GM03348 (cell line): ENCODE data around the gene SERPINA3.

Source experiments
- DNase-seq: peaks from one replicate; pipeline ENCODE4 v3.0.0; 2012; ENCODE audit warnings: low spot score

SERPINA3 gene

DNA sequence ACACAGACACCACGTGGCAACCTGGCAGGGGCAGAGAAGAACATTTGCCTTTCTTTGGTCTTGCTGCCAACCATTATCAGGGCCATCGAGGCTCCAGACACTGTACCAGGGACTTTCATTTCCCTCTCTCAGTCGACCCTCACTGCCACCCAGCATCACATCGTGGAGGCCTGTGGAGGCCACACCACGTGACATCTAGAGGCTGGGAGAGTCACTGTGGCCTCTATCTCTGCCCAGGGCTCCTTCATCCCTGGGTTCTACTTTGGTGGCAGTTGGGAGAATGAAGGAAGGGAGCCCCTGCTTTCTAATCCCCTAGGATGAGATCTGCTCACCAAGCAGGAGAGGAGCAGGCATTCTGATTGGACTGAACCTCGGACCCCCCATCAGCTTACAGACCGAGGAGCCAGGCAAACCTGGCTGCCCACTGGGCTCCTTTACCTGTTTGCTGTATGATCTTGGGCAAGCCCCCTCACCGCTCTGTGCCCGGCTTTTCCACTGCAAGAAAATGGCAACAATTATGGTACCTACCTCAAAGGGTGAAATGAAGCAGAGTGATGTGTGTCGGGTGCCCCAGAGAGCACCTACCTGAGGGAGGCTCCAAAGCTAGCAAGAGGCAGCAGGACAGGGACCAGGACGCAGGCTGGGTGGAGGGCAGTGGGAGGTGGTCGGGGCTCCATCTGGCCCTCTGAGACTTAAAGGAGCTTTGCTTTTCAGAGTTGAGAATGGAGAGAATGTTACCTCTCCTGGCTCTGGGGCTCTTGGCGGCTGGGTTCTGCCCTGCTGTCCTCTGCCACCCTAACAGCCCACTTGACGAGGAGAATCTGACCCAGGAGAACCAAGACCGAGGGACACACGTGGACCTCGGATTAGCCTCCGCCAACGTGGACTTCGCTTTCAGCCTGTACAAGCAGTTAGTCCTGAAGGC, 1.8 kb downstream of the SERPINA3 start:
- DNase-seq = no peak

DNA sequence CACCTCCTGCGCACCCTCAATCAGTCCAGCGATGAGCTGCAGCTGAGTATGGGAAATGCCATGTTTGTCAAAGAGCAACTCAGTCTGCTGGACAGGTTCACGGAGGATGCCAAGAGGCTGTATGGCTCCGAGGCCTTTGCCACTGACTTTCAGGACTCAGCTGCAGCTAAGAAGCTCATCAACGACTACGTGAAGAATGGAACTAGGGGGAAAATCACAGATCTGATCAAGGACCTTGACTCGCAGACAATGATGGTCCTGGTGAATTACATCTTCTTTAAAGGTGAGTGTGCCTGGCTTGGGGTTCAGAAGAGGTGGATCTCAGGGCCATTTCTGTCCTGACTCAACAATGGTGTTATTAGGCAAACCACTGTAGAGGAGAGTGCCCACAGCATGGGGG, 2.6 kb downstream of the SERPINA3 start:
- no peak for DNase-seq

DNA sequence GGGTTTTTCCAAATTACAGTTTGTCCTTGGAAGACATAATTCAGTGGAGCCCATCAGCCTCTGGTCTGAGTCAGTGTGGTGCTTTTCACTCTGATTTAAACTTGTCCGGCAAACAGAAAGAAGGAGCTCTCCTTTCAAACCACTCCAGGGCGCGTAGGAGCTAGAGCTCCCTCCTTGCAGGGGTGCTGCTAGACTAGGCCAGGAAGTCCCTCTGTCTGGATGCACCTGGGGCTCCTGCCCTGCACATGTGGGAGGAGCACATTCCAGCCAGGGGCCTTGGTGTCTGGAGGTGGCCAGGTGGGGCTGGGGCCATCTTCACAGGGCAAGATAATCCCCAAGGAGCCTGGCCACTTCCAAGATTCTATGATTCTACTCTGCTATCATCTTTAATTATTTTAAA, 3.1 kb downstream of the SERPINA3 start:
- no peak for DNase-seq

DNA sequence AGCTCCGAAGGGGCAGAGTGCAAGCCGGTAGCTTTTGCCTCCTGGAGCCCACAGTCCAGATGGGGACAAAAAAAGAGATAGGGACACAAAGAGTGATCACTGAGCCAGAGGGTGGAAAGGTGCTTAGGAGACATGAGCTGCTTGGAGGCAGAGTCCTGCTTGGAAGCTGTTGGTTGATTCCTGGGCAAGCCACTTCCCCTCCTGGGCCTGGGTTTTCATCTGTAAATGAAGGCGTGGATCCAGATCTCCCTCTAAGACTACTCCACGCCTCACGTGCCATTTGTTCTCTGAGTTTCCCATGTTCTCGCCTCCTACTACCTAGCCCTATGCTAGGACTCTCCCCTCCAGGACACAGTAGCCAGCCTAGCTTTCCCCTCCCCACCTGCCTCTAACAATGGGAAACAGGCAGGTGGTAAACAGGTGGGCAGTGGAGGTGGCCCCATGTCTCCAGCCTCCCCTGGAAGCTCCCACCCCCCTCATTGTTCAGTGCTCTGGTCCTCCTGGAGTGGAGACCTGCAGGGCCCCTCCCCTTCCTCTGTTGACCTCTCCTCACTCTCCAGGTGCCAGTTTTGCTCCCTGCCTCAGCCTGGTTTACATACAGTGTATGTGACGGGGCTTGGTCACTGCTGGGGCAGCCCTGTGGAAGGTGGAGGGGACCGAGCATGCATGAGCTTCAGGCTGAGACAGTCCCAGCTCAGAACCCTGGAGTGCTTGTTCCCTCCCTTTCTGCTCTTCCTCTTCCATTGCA, 3.8 kb downstream of the SERPINA3 start:
- no peak for DNase-seq

DNA sequence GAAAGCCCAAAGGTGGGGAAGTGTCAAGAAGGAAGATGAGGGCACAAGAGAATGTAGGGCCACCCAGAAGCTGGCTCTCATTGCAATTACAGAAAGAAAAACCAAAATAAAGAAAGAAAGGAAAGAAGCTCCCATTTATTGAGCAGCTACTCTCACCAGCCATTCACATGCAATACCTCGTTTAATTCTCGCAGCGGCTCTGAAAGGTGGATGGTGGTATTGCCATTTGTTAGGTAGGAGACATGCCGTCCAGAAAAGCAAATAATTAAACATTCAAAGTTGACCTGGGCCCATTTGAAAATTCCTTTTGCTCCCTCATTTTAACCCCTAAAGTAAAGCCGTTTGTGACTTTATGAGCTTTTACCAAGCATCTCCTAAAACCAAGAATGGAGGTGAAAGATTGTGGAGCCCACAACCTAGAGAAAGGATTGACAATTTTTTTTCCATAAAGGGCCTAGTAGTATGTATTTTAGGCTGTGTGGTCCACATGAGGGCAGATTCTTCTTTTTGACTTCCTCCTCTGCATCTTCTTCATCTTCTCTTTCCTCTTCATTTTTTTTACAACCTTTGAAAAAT, 5.3 kb downstream of the SERPINA3 start:
- no peak for DNase-seq

DNA sequence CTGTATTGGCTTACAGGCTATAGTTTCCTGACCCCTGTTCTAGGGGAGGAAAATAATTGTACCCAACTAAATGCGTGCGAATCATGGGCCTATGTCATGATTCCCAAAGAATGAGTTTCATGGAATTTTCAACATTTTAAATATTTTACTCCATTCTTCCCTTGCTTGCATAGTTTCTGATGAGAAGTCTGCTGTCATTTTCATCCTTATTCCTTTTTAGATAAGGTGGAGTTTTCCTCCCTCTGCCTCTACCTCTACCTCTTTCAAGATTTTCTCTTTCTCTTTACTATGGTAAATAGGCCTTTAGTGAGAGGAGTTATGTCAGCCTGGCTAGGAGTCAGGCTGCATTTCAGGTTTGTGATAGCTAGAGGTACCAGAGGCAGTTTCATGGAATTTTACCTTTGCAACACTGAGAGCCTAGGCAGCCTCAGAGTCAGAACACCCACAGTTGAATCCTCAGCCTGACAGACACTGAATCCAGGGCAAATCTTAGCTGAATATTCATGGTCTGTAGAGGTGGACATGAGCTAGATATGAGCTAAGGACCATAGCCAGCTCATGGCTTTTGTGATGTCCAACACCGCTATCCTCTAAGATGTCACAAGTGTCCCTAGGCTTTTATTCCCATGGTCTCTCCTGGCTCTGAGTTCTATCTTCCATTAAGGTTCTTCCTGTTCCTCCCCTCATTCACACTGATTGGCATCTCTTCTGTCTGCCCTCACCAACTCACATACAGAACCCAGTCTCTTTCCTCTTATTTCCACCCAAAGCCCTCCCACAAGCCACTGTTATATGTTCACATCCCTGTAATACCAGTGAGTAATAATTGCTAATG, 6.0 kb downstream of the SERPINA3 start:
- DNase-seq = no peak

DNA sequence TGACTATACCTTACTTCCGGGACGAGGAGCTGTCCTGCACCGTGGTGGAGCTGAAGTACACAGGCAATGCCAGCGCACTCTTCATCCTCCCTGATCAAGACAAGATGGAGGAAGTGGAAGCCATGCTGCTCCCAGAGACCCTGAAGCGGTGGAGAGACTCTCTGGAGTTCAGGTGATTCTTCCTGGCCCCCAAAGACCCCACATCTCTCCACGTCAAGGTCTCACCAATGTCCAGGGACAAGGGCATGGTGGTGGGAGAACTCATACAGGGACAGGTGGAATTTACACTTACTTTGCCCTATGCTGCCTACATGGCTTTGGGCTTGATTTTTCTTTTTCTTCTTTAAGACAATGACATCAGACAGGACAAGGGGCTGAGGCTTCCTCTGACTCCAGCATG, 7.1 kb downstream of the SERPINA3 start:
- DNase-seq = no peak

DNA sequence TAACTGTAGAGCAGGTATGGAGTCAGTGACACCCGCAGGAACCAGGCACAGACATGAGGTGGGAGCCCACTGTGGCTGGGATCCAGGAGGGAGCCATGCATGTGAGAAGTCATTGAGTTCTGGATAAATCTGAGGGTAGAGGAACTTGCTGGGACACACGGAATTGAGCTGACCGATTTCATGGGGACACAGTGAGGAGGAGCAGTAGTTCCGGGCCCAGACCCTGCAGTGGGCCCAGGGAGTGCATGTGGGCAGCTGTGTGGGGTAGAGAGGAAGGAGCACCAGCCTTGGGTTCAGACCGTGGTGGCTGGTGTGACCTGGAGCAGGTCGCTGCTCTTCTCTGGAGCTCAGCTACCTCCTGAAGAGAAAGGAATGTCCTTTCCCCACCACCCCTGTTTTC, 8.4 kb downstream of the SERPINA3 start:
- DNase-seq = no peak

DNA sequence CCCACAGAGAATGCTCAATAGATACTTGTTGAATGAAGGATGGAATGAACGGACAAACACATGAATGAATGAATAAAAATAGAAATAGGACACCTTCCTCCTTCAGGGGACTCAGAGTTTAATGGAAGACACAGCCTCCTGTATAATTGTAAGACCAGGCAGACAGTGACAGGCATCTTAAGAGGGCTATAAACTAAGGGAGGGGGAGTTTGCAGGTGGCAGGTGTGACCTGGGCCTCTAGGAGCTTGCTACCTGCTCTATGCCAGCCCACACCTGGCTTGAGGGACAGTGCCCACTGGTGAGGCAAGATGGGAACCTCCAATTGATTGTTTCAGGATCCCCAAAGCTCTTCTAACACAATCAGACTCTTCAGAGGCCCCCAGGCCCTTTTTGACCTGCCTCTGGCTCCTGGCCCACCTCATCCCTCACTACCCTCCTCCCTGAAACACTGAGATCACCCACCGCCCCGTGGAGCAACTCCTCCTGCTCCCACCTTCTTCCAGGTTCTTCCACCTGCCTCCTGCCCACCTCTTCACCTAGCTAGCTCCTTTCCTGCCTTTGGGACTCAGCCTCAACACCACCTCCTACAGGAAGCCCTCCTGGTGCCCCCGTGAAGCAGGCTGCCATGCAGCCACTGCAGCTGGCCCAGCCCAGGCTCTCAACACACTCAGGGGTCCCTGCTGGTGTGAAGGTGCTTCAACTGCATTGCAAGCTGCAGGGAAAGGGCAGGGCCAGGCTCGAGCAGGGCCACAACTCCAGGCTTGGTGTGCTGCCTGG, 9.4 kb downstream of the SERPINA3 start:
- no peak for DNase-seq

DNA sequence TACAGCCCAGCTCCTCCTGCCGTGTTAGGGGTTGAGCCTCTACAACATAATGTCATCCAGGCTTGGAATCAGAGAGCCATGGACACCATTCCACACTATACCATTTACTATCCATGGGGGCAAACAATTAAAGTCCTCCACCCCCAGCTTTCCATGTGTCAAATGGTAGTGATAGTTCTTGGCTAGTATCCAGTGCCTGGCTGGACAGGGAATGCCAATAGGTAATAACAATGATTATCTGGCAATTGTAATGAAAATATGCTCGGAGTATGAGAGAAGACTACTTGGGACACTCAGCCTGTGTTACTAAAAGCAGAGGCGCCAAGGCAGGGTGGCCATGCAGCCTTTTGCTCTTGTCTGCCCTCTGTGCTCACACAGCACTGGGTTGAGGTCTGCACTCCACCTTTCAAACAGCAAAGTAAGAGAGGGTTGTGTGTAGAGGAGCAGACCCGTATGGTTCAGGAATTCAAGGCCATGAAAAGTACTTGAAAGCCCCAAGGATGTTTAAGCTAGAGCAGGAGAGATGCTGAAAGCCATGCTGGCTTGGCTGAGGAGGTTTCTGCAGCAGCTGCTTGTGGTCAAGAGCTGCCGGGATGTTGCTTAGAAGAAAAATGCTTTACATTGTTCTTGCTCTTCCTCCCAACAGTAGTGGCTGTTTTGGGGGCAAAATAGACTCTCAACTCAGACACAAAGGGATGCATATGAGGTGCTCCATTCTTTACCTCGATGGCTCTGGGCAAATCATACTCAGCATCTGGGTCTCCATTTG, 10.6 kb downstream of the SERPINA3 start:
- no peak for DNase-seq

DNA sequence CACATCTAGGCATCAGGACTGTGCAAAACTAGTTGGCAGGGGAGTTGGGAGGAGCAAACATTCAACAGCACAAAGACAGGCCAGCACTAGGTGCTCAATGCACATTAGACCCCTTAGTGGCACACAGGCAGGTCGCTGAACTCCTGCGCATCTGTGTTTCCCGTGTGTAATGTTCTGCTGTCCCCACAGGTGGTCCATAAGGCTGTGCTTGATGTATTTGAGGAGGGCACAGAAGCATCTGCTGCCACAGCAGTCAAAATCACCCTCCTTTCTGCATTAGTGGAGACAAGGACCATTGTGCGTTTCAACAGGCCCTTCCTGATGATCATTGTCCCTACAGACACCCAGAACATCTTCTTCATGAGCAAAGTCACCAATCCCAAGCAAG, 11.2 kb downstream of the SERPINA3 start:
- no peak for DNase-seq

DNA sequence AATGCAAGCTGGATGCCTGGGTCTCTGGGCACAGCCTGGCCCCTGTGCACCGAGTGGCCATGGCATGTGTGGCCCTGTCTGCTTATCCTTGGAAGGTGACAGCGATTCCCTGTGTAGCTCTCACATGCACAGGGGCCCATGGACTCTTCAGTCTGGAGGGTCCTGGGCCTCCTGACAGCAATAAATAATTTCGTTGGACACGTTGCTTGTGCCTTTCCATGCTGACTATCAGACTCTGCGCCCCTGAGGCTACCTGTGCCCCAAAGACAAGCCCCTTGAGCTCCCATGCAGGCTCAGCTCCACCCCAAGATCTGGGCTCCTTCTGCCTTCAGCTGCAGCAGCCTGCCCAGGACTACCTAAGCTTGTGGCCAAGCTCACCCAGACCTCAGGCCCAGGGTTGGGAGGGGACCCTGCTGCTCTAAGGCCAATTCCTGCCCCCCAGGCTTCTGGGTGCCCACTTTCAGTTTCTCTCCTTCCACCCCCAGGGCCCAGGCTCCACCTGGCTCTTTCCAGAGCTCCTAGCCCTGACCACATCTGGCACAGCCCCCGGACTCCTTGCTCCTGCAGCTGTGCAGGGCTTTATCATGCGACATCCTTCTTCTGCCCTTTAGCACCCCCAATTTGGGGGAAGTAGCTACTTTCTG, 11.8 kb downstream of the SERPINA3 start:
- no peak for DNase-seq

DNA sequence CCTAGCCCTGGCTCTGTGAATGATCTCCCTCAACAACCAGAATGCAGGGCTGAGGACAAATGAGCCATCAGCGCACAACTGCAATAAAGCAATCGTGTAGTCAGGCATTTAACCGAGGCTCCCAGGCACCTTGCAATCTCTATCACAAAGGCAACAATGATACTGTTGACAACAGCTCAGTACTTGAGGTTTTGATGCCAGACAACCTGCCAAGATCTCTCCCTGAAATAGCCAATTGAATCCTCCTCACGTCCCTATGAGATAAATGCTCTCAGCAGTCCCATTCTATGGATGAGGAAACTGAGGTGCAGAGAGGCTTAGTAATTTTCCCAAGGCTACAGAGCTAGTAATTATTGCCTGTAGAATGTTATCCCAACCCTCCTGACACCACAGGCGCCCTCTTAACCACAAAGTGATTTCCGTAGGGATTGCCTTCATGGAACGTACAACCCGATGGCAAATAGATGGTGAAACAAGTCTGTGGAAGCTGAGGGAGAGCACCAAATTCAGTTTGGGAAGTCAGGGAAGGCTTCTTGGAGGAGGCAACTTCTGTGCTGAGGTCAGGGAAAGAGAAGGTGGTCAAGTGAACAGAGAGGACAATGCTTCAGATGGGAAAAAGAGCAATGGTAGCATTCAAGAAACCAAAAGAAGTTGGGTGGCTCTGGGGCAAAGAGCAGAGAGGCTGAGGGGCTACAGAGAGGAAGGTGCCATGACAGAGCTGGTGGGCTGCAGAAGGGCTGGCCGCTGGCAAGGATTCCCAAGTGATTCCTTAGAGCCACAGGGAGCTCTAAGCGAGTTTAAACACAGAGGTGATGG, 12.6 kb downstream of the SERPINA3 start:
- no peak for DNase-seq

DNA sequence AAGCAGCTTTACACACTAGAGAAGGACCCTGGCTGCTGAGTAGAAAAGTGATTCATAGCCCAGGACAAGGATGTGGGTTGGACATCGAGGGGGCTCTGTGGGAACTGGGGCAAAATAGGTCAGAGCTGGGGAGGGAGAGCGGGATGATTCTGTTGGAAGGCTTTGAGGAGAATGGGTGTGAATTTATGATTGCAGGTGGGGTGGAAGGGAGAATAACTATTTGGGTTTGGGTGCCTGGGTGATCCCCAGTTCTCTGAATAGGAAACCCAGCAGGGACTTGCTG, 13.1 kb downstream of the SERPINA3 start:
- DNase-seq = no peak

DNA sequence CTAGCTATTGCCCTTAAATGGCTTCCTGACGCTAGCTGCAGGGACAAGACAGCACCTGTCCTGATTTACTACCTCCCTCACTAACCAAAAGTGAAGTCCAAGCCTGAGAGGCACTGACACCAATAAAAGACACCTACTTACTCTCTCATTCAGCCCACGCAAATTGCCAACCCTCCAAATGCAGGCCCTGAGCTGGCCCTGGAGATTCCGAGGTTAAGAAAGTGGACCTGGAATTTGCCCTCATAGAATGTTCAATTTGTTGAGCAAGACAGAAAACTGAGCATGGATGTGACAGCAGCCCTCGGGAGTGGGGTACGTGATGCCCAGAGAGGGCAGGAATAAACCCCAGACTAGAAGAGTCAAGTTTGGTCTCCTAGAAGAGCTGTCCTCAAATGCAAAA, 16.4 kb downstream of the SERPINA3 start:
- DNase-seq = no peak

DNA sequence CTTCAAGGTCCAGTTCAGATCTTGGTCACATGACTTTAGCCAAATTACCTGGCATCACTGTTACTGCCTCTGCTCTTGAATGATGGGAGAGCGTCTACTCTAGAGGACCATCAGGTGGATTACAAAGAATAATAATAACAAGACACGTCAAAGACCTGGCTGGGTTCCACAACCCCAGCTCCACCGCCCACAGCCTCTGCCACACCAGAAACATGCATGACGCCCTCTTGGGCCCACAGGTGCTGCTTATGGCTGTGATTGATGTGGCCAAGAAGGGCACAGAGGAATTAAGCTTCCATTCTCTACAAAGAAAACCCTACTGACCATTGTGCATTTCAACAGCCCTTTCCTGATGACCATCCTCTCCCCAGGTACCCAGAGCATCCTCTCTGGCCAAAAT, 18.2 kb downstream of the SERPINA3 start:
- no peak for DNase-seq

DNA sequence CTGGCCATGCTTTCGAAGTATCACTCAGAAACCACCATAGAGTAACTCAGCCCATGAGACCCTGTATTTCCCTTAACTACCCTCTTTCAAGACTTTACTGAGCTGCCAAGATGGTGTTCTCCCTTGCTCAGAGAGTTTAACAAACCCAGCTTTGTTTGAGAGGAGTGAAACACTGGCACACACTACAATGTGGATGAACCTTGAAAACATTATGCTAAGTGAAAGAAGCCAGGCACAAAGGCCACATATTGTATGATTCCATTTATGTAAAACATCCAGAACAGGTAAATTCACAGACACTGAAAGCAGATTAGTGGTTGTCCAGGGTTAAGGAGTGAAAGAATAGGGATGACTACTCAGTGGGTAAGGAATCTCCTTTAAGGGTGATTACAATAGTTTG, 18.9 kb downstream of the SERPINA3 start:
- no peak for DNase-seq

DNA sequence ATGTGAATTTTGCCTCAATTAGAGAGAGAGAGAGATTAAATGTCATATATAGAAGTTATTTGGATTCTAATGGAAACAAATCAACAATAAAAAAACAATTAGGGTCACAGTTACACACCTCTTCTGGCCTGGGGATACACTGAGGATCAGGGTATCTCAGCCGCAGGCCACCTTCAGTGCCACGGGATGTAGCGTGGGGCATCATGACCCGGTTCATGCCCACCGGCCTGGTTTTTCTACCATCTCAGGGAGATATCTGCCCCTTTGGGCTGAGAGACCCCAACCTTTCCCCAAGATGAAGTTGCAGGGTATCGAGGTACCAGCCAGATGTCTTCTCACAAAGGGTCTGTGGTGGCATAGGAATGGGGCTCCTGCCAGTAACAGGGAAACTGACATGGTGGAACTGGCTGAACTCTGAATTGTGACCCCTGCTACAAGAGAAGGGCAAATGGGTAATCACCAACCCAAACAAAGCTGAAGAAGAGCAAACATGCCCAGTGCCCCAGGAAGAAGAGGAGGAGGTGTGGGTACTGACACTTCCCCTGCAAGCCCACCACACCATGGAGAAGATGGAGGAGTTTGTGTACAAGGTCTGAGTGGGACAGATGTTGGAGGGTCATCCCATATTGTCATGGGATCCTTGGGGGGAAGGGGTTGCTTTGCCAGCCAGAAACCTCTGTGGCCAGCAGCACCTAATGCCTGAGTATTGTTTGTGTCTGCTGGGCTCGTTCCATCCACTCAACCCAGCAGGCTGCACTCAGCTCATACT, 19.5 kb downstream of the SERPINA3 start:
- no peak for DNase-seq

DNA sequence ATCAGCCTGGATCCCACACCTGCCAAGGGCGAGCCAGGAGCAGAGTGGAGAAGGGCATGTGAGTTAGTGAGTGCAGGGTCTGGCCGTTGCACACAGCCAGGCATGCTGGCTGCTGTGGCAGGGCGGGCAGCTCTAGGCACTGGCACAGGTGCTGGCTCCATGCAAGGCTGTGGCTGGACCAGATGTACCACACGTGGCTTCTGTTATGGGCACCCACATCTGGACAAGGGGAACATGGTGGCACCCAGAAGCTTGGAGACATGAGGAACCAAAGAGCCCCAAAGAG, 20.1 kb downstream of the SERPINA3 start:
- no peak for DNase-seq
